Stimulated activated CD8-positive, alpha-beta memory T cell treated with anti-CD3 and anti-CD28 coated beads, Interleukin-7, amount 100 ng/mL, for 4 hours (primary cell): ENCODE data around the gene SUMO2.
"Not testable (repeated sequence)": the region's sequence is repeated elsewhere in the genome, so short reads cannot be mapped to it uniquely, and the experiment has no call there.

Experiments
- DNase-seq, 2 donors: peaks; one replicate each; pipeline ENCODE4 v3.0.0-alpha.2; 2020; ENCODE audit warnings: low read depth in 2 of 2

SUMO2 gene

DNA sequence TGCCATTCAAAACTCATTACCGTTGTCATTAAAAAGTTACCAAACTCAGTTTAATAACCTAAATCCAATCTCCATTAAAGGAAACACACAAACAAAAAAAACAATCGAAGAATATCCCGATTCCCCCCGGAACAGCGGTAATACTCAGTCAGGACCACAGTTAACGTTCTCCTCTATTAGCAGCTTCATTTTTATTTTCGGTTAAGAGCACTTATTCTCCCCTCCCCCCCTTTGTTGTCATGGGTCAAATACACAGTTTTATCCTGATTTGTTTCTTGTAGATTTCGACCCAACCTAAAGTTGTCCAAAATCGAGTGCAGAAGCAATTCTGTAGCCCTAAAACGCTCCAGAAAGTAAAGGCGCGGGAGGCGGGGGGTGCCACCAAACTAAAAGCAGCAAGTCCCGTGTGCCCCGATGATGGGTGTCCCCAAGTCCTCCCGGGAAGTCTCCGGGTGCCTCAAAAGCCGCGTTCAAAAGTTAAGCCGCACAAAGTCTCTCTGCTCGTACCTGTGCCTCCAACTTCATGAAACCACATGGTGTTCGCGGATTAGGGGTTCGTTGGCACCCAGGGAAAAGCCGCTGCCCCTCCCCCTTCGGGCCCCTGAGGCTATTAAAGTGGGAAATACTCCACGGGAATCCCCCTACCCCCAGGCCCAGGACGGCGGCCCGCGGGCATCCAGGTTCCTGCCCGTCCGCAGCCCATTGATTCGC lies 996 bp downstream of the SUMO2 start:
- peak; percentile 12 to 24 for DNase-seq

DNA sequence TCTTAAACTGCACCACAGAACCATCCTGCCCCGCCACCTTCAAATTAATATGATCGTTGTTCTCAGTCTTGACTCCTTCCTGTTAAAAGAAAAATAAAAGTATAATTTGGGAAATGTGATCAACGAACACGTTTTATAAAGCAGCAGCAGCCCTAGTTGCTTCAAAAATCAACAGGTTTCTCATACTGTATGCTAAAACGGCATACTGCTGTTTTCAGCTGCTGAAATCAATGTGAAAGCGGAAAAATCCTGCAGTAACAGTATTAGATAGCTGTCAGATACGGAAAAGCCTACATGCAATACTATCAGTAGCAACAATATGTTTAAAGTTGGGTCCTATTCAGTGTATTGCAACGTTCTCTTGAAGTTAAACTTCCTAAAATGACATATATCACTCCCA lies 1.6 kb downstream of the SUMO2 start:
- no peak for DNase-seq

DNA sequence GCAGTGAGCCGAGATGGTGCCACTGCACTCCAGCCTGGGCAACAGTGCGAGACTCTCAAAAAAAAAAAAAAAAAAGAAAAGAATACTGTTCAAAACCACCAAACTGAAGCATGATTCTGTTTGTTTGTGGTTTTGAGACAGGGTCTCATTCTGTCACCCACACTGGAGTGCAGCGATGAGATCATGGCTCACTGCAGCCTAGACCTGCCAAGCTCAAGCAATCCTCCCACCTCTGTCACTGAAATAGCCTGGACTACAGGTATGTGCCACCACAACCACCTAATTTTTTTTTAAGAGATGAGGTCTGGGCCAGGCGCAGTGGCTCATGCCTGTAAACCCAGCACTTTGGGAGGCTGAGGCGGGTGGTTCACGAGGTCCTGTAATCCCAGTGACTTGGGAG lies 4.3 kb downstream of the SUMO2 start:
- no peak for DNase-seq

DNA sequence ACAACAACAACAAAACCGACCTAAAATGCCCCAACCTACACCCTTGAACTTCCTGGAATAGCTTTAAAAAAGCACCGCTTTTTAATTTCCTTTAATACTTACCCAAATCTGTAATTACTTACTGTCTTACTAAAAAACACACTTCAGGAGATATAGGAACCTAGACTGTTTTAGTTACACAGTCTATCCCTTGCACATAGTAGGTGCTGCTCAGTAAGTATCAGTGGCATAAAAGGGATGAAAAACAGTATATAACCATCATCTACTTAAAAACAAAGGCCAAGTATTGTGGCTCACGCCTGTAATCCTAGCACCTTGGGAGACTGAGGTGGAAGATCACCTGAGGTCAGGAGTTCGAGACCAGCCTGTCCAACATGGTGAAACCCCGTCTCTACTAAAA lies 6.1 kb downstream of the SUMO2 start:
- DNase-seq, result no peak

DNA sequence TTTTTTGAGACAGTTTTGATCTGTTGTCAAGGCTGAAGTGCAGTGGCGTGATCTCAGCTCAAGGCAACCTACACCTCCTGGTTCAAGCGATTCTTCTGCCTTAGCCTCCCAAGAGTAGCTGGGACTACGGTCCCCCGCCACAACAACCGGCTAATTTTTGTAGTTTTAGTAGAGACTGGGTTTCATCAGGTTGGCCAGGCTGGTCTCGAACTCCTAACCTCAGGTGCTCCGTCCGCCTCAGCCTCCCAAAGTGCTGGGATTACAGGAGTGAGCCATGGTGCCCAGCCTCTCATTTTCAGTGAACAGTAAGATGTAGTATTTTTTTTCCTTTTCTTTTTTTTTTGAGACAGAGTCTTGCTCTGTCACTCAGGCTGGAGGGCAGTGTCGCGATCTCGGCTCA lies 7.8 kb downstream of the SUMO2 start:
- DNase-seq, result no peak

DNA sequence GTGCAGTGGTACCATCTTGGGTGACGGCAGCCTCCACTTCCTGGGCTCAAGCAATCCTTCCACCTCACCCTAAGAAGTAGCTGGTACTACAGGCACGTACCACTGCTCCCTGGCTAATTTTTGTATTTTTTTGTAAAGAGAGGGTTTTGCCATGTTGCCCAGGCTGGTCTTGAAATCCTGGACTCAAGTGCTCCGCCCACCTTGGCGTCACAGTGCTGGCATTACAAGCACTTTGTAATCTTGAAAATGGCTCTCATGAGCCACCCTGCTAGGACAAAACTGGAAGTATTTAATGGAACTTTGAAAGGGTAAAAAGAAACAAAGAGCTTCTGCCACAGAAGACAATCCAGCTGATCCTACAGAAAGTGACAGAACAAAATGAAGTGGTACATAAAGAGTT lies 9.2 kb downstream of the SUMO2 start:
- no peak for DNase-seq

DNA sequence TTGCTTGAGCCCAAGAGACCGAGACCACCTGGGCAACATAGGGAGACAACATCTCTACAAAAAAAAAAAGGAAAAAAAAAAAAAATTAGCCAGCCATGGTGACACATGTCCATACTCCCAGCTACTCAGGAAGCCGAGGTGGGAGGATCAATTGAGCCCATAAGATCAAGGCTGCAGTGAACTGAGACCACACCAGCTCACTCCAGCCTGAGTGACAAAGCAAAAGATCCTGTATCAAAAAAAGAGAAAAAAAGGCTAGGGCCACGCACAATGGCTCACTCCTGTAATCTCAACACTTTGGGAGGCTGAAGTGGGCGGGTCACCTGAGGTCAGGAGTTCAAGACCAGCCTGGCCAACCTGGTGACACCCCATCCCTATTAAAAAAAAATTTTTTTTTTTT lies 13.8 kb downstream of the SUMO2 start:
- no peak for DNase-seq

DNA sequence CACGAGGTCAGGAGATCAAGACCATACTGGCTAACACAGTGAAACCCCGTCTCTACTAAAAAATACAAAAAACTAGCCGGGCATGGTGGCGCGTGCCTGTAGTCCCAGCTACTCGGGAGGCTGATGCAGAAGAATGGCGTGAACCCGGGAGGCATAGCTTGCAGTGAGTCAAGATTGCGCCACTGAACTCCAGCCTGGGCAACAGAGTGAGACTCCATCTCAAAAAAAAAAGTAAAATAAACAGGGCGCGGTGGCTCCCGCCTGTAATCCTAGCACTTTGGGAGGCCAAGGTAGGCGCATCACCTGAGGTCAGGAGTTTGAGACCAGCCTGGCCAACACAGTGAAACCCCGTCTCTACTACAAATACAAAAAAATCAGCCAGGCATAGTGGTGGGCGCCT lies 18.2 kb downstream of the SUMO2 start:
- DNase-seq, result not testable (repeated sequence)

DNA sequence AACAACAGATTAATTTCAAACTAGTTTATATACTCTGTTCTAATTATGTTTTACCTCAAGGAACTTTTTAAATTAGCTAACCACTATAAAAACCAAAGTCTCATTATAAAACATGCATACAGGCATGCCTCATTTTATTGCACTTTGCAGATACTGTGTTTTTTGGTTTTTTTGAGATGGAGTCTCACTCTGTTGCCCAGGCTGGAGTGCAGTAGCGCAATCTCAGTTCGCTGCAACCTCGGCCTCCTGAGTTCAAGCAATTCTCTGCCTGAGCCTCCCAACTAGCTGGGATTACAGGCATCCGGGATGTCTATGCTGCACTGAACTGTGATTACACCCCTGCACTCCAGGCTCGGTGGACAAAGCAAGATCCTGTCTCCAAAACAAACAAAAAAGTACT lies 19.7 kb downstream of the SUMO2 start:
- no peak for DNase-seq

DNA sequence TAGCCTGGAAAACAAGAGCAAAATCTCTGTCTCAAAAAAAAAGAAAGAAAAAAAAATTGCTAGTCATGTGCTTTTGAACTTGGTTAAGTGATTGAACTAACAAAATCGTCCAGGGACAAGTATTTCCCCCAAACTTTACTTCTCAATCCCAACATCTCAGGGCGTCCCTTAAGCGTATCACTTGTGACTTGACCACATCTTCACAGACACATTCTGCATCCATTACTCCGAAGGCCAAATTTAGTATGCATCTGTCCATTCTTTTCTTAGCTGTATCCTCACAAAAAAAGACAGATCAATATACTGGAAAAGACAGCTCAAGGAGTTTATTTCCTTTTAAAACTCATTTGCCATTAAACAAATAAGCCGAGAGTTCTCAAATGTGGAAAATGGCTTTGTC lies 22.5 kb downstream of the SUMO2 start:
- DNase-seq, result no peak

DNA sequence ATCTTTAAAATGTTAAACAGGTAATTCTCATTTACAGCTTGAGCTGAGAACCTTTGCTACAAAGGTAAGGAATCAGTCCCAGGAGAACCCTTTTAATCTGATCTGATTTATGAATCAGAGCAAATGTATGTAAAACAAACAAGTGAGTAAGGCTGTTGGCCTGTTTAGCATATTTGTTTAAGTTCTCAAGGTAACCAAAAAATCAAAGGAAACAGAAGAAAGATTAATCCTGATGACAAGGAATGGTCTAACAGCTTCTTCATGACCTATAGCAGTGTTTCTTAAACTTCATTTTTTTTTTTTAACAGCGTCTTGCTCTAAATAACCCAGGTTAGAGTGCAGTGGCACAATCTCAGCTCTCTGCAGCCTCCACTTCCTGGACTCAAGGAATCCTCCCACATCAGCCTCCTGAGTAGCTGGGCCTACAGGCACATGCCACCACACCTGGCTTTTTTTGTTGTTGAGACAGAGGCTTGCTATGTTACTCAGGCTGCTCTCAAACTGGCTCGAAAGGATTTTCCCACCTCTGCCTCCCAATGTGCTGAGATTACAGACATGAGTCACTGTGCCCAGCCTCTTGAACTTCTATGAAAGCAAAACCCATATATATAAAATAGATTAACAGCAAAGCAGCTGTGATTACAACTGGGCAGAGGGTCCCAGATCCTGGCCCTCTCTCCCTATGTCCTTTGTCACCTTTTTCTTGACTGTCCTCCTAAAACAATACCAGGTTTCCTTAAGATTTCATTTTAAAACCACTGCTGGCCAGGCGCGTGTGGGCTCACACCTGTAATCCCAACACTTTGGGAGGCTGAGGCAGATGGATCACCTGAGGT lies 23.3 kb downstream of the SUMO2 start:
- no peak for DNase-seq

DNA sequence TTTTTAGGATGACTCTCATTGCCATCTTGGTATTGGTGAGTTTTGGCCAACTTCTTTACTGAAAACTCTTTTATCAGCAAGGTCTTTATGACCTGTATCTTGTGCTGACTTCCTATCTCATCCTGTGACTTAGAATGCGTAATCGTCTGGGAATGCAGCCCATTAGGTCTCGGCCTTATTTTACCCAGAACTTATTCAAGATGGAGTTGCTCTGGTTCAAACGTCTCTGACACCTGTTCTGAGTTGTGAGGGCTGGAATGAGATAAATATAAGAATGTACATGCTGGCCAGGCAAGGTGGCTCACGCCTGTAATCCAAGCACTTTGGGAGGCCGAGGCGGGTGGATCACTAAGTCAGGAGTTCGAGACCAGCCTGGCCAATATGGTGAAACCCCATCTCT lies 24.3 kb downstream of the SUMO2 start:
- not testable (repeated sequence) for DNase-seq

DNA sequence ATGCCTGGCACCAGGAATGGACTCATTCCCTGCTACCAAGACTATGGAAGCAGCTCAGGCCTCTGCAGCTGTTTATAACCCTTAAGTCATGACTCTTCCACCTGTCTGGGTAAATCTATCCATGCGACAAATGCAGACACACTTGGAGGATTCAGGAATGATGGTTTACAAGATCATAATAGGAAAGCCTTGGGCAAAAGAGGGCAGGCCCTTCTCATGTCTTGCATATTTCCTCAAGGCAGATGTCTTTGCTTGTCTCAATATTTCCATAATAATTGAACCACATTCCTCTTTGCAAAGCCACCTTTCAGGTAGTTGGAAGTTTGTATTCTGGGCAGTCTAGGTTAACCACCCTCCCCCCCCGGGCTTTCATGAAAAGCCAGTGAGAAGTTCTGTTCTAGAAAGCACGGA lies 27.6 kb downstream of the SUMO2 start:
- DNase-seq, result no peak

DNA sequence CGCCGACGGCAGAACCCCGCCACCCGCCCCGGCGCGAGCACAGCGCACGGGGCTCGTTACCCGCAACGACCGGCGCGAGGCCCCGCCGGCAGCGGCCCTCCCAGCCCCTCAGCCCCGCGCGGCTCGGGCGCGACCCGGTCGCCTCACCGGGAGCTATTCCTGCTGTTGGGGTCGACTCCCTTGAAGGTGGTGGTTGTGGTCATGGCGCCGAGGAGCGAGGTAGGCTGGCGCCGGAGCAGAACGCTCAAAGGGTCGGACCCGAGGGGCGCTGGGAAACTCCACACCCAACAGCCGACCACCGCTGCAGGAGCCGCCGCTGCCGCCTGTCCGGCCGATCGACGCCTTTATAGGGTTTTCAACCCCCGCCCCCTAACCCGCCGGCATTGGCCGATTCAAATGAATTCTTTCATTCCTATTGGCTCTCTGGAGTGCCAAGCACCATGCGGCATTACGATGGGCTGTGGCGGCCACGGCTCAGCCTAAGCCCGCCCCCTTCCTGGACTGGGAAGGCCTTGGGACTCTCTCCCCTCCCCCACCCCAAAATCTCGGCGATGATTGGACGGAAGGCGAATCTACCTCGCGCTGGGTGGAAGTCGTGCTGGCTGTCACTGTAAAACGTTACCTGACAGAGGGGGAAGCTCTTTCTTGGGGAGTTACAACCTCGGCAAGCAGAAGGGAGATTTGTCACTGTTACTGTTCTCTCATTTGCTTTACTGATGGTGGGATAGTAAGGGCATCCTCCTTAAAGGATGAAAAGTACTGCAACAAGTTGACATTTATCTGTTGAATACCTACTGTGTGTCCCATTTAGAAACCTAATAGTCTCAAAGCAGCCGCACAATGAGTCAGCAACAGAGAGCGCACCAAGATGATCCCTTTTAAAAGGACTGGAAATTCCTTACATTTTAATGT lies 28.3 kb downstream of the SUMO2 start, which contains the start of gene JPT1:
JPT1 (minus strand) TSS at position 318 of the 912 bp plus-strand sequence; CDS start at position 203, 115 bp downstream.
- peak; percentile 95 to 97 for DNase-seq

DNA sequence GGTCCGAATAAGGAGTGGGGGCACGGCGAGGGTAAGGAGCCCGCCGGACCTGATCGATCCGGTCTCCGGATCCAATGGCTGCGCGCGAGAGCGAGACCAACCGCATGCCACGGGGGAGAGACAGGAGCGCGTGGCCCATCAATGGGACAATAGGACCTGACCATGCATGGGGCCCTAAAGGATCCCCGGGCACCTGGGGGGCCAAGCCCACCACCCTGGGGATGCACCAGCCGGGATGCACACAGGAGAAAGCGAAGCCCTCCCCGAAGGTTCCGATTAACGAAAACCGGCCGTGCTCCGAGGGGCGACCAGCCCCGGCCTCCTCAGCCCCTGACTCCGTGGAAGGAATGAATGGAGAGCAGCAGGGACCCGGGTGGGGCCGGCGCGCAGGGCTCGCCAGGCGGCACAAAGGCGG lies 29.0 kb downstream of the SUMO2 start:
- DNase-seq, result no peak

DNA sequence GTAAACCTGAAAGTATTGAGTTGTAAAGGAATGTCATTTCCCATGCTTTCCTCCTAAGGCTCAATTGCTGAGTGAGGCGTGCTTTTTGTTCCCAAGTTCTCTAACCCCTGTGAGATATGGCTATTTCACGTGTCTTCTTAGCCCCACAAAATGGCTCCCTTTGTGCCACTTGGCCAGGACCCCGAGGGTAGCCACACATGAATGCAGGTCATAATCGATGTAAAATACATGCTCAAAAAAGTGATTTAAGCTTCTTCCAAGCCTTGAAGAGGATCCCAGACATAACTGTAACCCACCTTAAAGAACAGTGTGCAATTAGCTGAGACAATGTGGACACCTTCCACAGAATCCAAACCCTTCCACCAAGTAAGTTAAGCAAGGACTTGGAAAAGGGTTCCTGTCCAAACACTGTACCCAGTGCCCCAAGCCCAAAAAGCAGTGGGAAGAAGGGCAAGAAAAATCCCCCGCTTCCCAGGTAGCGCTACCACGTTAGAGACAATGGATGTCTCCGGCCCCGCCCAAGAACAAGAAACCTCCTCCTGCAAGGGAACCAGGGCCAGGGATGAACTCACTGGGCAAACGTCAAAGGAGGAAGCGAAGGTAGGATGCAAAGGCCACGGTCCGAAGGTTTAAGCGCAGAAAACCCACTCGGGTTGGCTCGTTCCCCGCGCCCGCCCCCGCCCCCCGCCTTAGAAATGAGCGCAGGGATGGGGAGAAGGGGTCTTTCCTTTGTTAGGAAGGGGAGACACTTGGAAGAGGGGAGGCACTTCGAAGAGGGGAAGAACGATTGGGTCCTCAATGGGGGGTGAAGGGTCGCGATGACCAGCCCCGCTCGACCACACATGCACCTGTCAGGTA lies 29.6 kb downstream of the SUMO2 start:
- DNase-seq, result no peak

DNA sequence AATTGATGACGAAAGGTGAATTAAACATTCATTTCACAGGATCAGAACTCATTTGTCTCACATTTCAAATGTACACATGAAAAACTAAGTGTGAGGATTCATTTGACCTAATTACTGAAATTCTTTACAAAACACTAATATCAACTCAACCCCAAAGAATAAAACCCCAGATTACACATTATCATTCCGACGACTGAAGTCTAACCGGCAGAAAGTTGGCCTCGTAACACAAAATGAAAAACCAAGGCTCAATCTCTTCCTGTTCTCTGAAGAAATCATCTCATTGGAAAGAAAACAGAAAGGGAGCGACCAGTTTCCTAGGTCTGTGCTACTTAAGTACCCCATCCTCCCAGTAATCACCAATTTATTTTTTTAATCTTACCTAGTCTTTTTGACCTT lies 30.2 kb downstream of the SUMO2 start:
- no peak for DNase-seq

DNA sequence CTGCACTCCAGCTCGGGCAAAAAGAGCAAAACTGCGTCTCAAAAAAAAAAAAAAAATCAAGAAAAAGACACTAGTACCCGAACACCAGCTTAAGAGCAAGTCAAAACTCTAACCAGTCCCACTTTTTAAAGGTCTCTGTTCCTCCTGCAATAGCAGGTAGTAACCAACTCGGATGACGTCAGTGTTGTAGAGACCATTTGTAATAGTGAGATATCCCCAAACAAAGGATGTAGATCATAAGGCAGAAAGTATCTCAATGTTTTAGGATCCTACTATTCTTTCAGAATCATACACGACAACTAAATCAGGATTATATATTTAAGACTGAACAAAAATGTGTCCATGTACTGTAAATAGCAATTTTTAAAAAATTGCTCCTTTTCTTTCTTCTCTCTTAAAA lies 30.8 kb downstream of the SUMO2 start:
- DNase-seq, result no peak

DNA sequence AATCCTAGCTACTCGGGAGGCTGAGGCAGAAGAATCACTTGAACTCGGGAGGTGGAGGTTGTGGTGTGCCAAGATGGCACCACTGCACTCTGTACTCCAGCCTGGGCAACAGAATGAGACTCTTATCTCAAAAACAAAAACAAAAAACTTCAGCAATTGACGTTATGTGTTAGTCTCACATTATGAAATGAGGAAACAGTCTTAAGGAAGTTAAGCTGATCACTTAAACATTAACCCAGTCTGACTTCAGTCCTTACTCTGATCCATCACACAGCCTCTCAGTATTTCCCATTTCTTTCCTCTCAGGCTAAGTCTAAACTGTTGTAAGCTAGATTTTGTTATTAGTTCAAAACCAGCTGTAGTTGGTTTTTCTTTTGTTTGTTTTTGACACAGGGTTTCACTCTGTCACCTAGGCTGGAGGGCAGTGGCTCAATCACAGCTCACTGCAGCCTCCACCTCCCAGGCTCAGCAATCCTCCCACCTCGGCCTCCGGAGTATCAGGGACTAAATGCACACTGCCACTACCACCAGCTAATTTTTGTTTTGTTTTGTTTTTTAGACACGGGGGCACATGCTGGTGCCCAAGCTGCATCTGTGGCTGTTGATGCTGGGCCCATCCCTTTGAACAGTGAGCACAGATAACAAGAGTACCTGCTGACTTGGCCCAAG lies 34.7 kb downstream of the SUMO2 start:
- no peak for DNase-seq

DNA sequence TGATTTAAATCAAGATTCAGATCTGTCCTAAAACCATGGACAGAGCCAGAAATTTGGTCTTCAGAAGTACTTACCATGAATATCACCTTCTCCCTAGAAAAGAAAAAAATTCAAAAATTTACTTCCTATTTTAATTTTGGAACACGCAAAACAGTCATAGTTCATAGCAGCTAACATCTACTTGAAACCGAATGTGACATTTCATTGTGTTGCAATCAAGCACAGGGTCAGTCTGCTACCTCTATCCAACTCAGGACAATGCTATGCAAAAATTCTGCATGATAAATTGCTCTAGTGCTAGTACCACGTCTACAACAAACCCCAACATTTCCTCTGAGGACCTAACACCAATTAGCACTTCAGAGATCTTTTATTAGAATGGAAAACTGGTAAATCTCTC lies 36.2 kb downstream of the SUMO2 start:
- no peak for DNase-seq
